Neuron (in vitro differentiated cells): Measurements from ENCODE around the gene RNF213.

Experiments used
- H2AFZ ChIP-seq: one replicate; pipeline ENCODE4 v1.6.1; 2013; ENCODE audit warnings: low read depth, mild to moderate bottlenecking, inconsistent platforms, low read length, moderate library complexity
- H3K27me3 ChIP-seq: one replicate; pipeline ENCODE4 v1.6.1; 2013; ENCODE audit warnings: low read length; ENCODE audit not compliant: insufficient read depth
- H3K36me3 ChIP-seq: one replicate; pipeline ENCODE4 v1.6.1; 2013; ENCODE audit warnings: low read length; ENCODE audit not compliant: insufficient read depth
- H3K4me1 ChIP-seq: one replicate; pipeline ENCODE4 v1.6.1; 2013; ENCODE audit warnings: low read length; ENCODE audit not compliant: insufficient read depth
- H3K4me3 ChIP-seq: 2 replicates; pipeline ENCODE4 v1.5.1; 2013; ENCODE audit warnings: mild to moderate bottlenecking, low read length, moderate library complexity
- H3K9me3 ChIP-seq: one replicate; pipeline ENCODE4 v1.6.1; 2013; ENCODE audit warnings: low read length

Gene RNF213

DNA sequence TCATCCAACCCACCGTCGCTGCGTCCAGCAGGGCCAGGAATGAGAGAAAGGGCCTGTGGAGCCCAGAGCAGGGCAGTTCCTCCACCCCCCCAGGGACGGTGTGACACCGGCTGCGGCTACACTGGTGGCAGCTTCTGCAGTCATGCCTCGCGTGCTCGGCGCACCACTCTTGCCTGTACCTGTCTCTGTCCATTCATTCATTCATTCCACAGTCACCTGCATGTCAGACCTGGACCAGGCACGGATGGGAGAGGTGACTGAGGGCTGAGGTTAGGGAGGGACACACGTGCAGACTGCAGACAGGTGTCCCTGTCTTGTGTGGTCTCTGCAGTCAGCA is 181.6 kb downstream of the RNF213 start:
- H3K27me3 ChIP-seq, result peaks cover 15% of the 10 kb centered on the region
- H3K36me3 ChIP-seq, result no peaks in the 10 kb centered on the region
- H2AFZ ChIP-seq, result no peak overlapping the region
- no peak overlapping the region for H3K4me3 ChIP-seq
- H3K9me3 ChIP-seq, result no peaks in the 10 kb centered on the region
- peaks cover 13% of the 10 kb centered on the region for H3K4me1 ChIP-seq

GRCh38 chr17:80442764-80443163 is 182.1 kb downstream of the RNF213 start:
- H3K36me3 ChIP-seq, result no peaks in the 10 kb centered on the region
- H3K4me3 ChIP-seq, result no peak overlapping the region
- H3K4me1 ChIP-seq, result peaks cover 13% of the 10 kb centered on the region

GRCh38 chr17:80443498-80443897 is 182.8 kb downstream of the RNF213 start:
- no peak overlapping the region for H3K4me3 ChIP-seq
- no peaks in the 10 kb centered on the region for H3K36me3 ChIP-seq
- peaks cover 13% of the 10 kb centered on the region for H3K4me1 ChIP-seq
- H3K27me3 ChIP-seq, result peaks cover 20% of the 10 kb centered on the region
- H2AFZ ChIP-seq, result no peak overlapping the region
- no peaks in the 10 kb centered on the region for H3K9me3 ChIP-seq

More at GRCh38 chr17:80442764-80443163, 182.1 kb downstream of the RNF213 start:
- no peaks in the 10 kb centered on the region for H3K9me3 ChIP-seq
- peaks cover 15% of the 10 kb centered on the region for H3K27me3 ChIP-seq
- H2AFZ ChIP-seq, result no peak overlapping the region

- H3K36me3 ChIP-seq, result no peaks in the 10 kb centered on the region
- peaks cover 13% of the 10 kb centered on the region for H3K4me1 ChIP-seq
- no peaks in the 10 kb centered on the region for H3K9me3 ChIP-seq
- no peak overlapping the region for H2AFZ ChIP-seq
- H3K27me3 ChIP-seq, result peaks cover 23% of the 10 kb centered on the region
- no peak overlapping the region for H3K4me3 ChIP-seq
These were observed 183.4 kb downstream of the RNF213 start for GRCh38 chr17:80443916-80444643.

DNA sequence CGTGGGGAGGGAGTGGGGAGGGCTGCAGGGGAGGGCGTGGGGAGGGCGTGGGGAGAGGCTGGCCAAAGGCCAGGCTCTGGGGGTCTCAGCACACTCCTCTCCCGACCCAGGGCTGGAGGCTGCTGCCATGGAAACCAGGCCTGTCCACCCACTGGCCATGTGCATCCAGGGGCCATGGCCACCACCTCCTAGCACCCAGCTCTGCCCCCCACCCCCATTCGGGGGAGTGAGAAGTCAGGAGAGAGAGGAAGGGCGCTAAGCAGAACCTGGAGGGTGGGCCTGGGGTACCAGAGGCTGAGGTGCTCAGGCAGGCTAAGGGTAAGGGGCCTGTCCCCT is 184.0 kb downstream of the RNF213 start:
- Histone ChIP-seq H3K4me1 (peaks cover 13% of the 10 kb centered on the region), H3K9me3 (no peaks in the 10 kb centered on the region), H3K4me3 (no peak overlapping the region), H3K27me3 (peaks cover 25% of the 10 kb centered on the region), H3K36me3 (no peaks in the 10 kb centered on the region), H2AFZ (no peak overlapping the region)

DNA sequence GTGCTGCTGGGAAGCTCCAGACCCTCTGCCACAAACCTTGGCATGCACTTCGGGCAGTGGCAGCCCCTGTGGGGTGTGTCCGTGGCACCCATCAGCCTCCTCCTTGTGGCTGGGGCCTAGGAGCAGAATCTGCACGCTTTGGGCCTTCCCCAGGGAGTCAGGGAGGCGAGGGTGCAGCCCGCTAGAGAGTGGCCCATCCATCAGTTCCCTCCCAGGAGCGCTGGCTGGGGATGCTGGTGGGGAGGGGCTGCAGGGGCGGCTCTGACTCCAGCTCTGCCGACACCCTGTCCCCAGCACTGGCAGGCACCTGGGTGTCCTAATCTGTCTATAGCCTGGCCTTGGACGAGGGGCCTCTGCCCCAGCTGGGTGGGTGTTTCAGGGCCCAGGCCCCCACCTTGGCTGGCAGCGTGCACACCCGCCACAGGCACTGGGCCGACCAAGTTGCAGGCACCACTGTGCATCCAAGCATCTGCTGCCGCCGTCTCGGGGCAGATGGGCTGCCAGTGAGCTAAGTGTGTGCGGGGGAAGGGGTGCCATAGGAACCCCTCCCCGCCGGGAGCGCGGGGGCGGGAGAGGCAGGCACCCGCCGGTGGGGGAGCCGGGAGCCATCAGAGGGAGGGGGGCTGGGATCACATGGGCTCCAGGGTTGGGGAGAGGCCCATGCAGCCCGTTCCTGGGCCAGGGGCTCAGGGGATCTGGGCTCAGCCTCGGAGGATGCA is 184.5 kb downstream of the RNF213 start:
- Histone ChIP-seq H3K27me3 (peaks cover 25% of the 10 kb centered on the region), H3K9me3 (no peaks in the 10 kb centered on the region), H3K4me3 (no peak overlapping the region), H3K4me1 (peaks cover 13% of the 10 kb centered on the region), H3K36me3 (no peaks in the 10 kb centered on the region), H2AFZ (no peak overlapping the region)

GRCh38 chr17:80445726-80446110 is 185.1 kb downstream of the RNF213 start:
- H3K27me3 ChIP-seq, result peaks cover 25% of the 10 kb centered on the region

DNA sequence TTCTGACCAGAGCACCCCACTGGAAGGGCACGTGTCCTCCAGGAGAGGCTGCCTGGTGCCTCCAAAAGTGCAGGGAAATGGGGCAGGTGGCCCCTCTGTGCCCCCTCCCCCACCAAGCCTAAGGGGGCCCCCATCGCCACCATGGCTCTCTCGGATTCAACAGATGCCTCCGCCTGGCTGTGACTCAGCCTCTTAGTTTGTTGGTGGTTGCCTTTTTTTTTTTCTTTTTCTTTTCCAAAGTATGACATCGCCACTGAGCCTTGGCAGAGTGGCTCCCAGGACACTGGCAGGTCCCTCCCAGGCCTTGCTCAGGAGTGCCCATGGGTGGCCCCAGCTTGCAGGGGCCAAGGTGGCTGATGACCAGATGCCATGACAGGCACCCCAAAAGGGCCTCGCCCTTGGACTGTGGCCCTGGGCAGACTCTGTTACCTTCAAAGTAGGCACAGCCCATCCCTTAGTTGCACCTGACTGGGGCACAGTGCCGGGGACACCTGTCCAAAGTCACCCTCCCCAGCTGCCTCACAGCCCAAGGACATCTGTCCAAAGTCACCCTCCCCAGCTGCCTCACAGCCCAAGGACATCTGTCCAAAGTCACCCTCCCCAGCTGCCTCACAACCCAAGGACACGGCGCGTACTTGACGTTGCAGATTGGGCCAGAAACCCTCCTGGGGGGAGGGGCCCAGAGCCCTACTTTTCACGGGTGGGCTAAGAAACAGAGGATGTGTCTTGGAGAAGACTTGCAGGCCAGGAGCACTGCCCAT is 186.2 kb downstream of the RNF213 start:
- peaks cover 25% of the 10 kb centered on the region for H3K27me3 ChIP-seq
- no peaks in the 10 kb centered on the region for H3K36me3 ChIP-seq
- peaks cover 13% of the 10 kb centered on the region for H3K4me1 ChIP-seq
- no peaks in the 10 kb centered on the region for H3K9me3 ChIP-seq
- H3K4me3 ChIP-seq, result no peak overlapping the region
- H2AFZ ChIP-seq, result no peak overlapping the region

More at GRCh38 chr17:80445726-80446110, 185.1 kb downstream of the RNF213 start:
- Histone ChIP-seq H2AFZ (no peak overlapping the region), H3K4me1 (peaks cover 13% of the 10 kb centered on the region), H3K4me3 (no peak overlapping the region), H3K9me3 (no peaks in the 10 kb centered on the region), H3K36me3 (no peaks in the 10 kb centered on the region)

GRCh38 chr17:80447790-80448189 is 187.1 kb downstream of the RNF213 start:
- H2AFZ ChIP-seq, result no peak overlapping the region
- H3K36me3 ChIP-seq, result no peaks in the 10 kb centered on the region
- H3K4me1 ChIP-seq, result peaks cover 13% of the 10 kb centered on the region
- H3K27me3 ChIP-seq, result peaks cover 25% of the 10 kb centered on the region
- H3K4me3 ChIP-seq, result no peak overlapping the region
- no peaks in the 10 kb centered on the region for H3K9me3 ChIP-seq
